ENCODE results near the gene SMYD2. TPM values are rescaled to one million over a fixed set of nuclear protein-coding genes. Genes with fewer than 3 reads are reported as not detected.

The SMYD2 gene, protein sequence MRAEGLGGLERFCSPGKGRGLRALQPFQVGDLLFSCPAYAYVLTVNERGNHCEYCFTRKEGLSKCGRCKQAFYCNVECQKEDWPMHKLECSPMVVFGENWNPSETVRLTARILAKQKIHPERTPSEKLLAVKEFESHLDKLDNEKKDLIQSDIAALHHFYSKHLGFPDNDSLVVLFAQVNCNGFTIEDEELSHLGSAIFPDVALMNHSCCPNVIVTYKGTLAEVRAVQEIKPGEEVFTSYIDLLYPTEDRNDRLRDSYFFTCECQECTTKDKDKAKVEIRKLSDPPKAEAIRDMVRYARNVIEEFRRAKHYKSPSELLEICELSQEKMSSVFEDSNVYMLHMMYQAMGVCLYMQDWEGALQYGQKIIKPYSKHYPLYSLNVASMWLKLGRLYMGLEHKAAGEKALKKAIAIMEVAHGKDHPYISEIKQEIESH
- polyA plus RNA-seq (2013, experiment 1 of 2) = 14.4 TPM
- polyA plus RNA-seq (2013, experiment 2 of 2) = 14.7 TPM

DNA sequence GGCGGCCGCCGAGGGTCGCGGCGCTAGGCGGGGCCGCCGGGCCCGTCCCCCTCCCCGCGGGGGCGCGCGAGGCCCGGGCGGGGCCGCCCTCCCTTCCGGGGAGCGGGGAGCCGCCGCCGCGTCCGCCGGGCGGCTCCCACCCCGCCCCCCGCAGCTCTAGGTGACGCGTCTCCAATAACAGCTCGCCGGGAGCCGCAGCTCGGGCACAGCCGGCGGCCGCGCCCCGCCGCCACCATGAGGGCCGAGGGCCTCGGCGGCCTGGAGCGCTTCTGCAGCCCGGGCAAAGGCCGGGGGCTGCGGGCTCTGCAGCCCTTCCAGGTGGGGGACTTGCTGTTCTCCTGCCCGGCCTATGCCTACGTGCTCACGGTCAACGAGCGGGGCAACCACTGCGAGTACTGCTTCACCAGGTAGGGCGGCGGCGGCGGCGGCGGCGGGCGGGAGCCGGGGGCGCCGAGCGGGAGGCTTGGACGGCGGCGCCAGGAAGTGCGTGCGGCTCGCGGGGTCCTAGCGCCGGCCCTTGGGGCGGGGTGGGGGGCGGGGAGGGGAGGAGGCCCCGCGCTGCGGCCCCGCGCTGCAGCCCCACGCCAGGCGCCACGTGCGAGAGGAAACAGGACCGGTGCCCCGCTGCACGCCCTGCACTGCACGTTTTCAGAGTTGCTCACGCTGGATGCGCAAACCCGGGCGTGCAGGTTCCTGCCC, at the start of gene SMYD2:
Gene SMYD2, plus strand, starts transcription at position 139 of the 699 bp plus-strand sequence. Its CDS starts 96 bp downstream, at position 235.
- no peak within 1 kb of the TSS for H3K4ac ChIP-seq (ENCODE audit: low read length)
- no CpG with 5 or more reads among the region's 94 CpGs for WGBS, 2 donors (ENCODE audit: extremely low coverage in 2 of 2, insufficient read length in 2 of 2, insufficient replicate concordance in 1 of 2)
- peak; percentile 52 for DNase-seq (ENCODE audit: low spot score)

DNA sequence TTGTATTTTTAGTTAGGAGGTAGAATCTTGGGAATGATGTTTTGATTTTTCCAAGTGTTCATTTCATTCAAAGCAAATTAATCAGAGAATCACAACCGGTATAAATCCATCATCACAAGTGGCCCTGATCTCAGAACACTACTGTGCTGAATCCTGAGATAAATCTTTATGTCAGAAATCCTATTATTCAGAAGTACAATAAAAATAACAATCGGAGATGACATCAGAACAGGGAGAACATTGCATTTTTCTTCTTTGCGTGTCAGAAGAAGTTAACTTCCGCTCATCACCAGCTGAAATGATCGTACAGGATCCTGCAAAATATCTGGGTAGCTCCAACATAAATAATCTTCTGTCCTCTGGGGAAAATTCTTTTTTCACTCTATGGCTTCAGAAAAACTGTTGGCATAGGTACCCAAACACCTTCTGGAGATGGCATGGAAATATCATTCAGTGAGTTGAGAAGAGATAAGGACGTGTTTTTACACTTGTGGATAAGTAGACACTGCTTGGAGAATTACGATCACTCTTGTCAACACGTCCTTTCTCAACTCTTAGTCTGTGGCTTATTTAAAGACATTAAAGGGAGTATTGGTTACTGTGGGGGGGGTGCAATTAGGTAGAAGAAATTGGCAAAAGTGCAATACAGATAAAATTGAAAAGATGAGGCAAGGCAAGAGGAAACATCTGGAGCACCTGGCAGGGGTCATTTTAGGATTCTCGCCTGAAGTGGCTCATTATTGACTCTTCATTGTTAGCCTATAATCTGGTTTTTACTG, 46.9 kb upstream of the SMYD2 start:
- no peak overlapping the region for H3K18ac ChIP-seq (ENCODE audit: low read length)
- H3K23ac ChIP-seq (ENCODE audit: low read depth, low read length, poor library complexity) = no peak overlapping the region
- H2BK5ac ChIP-seq (ENCODE audit: low read length) = no peak overlapping the region
- H3K4me1 ChIP-seq (ENCODE audit: control insufficient read depth in 2 of 2, insufficient read depth in 1 of 2, low read depth in 1 of 2, low read length in 2 of 2) = no peaks in the 10 kb centered on the region
- H3K9me3 ChIP-seq (replicated peaks in 1 of 2; ENCODE audit: control insufficient read depth in 2 of 2, insufficient read depth in 1 of 2, low read depth in 1 of 2, low read length in 2 of 2) = no peaks in the 10 kb centered on the region
- H2BK12ac ChIP-seq (ENCODE audit: low read length) = no peak overlapping the region
- H3K4ac ChIP-seq (ENCODE audit: low read length) = no peak overlapping the region
- no peak overlapping the region for H3K9ac ChIP-seq (ENCODE audit: low read depth, low read length, poor library complexity)
- H3K14ac ChIP-seq (ENCODE audit: low read length) = no peak overlapping the region
- H3K4me2 ChIP-seq (ENCODE audit: insufficient read depth, low read length, poor library complexity, severe bottlenecking) = no peak overlapping the region
- no peak for DNase-seq (ENCODE audit: low spot score)
- H2BK120ac ChIP-seq (ENCODE audit: low read depth, low read length) = no peak overlapping the region
- no peak overlapping the region for H3K4me3 ChIP-seq (ENCODE audit: low read length in 2 of 2)
- no CpG with 5 or more reads among the region's 9 CpGs for WGBS, 2 donors (ENCODE audit: extremely low coverage in 2 of 2, insufficient read length in 2 of 2, insufficient replicate concordance in 1 of 2)
- no peaks in the 10 kb centered on the region for H3K36me3 ChIP-seq (replicated peaks in 1 of 2; ENCODE audit: control insufficient read depth in 2 of 2, insufficient read depth in 2 of 2, low read length in 2 of 2)
- no peak overlapping the region for H4K91ac ChIP-seq (ENCODE audit: low read depth, low read length, poor library complexity)
- H3K79me1 ChIP-seq (ENCODE audit: low read depth, low read length) = no peaks in the 10 kb centered on the region
- H3K27me3 ChIP-seq (ENCODE audit: control insufficient read depth in 3 of 3, insufficient read depth in 3 of 3, low read depth in 1 of 3, low read length in 3 of 3) = peaks cover 0 to 12% (median 0%) of the 10 kb centered on the region in 3 experiments
- H2BK15ac ChIP-seq (ENCODE audit: low read length) = no peak overlapping the region
- no peak overlapping the region for H2AFZ ChIP-seq (ENCODE audit: low read length)
- no peak overlapping the region for H3K27ac ChIP-seq (replicated peaks; ENCODE audit: low read length)
- no peak overlapping the region for H4K8ac ChIP-seq (ENCODE audit: low read depth, low read length)
- H2AK5ac ChIP-seq (ENCODE audit: low read depth, low read length) = no peak overlapping the region

More for the DNA sequence above, at the start of gene SMYD2:
- Histone ChIP-seq H2AK5ac (ENCODE audit: low read depth, low read length) (no peak within 1 kb of the TSS), H3K4me2 (ENCODE audit: insufficient read depth, low read length, poor library complexity, severe bottlenecking) (peak within 1 kb of the TSS; percentile 55), H2BK12ac (ENCODE audit: low read length) (peak within 1 kb of the TSS; percentile 69), H3K27ac (replicated peaks; ENCODE audit: low read length) (peak within 1 kb of the TSS; percentile 88), H4K91ac (ENCODE audit: low read depth, low read length, poor library complexity) (no peak within 1 kb of the TSS), H3K79me1 (ENCODE audit: low read depth, low read length) (no peaks in the 10 kb centered on the region), H3K9me3 (replicated peaks in 1 of 2; ENCODE audit: control insufficient read depth in 2 of 2, insufficient read depth in 1 of 2, low read depth in 1 of 2, low read length in 2 of 2) (no peaks in the 10 kb centered on the region), H2BK5ac (ENCODE audit: low read length) (peak within 1 kb of the TSS; percentile 43), H2AFZ (ENCODE audit: low read length) (peak within 1 kb of the TSS; percentile 98), H3K18ac (ENCODE audit: low read length) (peak within 1 kb of the TSS; percentile 98), H3K23ac (ENCODE audit: low read depth, low read length, poor library complexity) (peak within 1 kb of the TSS; percentile 96), H3K14ac (ENCODE audit: low read length) (peak within 1 kb of the TSS; percentile 78), H3K36me3 (replicated peaks in 1 of 2; ENCODE audit: control insufficient read depth in 2 of 2, insufficient read depth in 2 of 2, low read length in 2 of 2) (peaks cover 0 to 12% of the 10 kb centered on the region in 2 donors), H3K9ac (ENCODE audit: low read depth, low read length, poor library complexity) (peak within 1 kb of the TSS; percentile 97), H3K4me3 (ENCODE audit: low read length in 2 of 2) (peak within 1 kb of the TSS; percentile 72 to 87), H3K27me3 (ENCODE audit: control insufficient read depth in 3 of 3, insufficient read depth in 3 of 3, low read depth in 1 of 3, low read length in 3 of 3) (peaks cover 0 to 7% (median 0%) of the 10 kb centered on the region in 3 experiments), H2BK15ac (ENCODE audit: low read length) (no peak within 1 kb of the TSS), H4K8ac (ENCODE audit: low read depth, low read length) (peak within 1 kb of the TSS; percentile 1), H3K4me1 (ENCODE audit: control insufficient read depth in 2 of 2, insufficient read depth in 1 of 2, low read depth in 1 of 2, low read length in 2 of 2) (peaks cover 3 to 8% of the 10 kb centered on the region in 2 donors), H2BK120ac (ENCODE audit: low read depth, low read length) (peak within 1 kb of the TSS; percentile 1)

DNA sequence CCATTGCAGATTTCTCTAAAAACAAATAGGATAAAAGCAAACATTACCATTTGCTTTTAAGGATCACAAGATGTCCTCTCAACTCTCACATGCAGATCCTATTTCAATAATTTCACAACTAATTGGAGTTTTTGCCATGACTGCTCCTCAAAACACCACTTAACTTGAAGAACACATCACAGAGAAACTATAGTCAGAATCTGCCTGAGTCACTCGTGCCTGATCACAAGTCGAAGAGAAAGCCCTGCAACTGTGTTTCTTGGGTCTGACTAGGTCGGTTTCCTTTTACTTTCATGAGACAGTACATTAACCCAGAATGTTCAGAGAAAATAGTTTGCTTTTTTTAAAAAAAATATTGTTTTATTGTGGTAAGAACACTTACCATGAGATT, 46.3 kb upstream of the SMYD2 start:
- Histone ChIP-seq H3K27me3 (ENCODE audit: control insufficient read depth in 3 of 3, insufficient read depth in 3 of 3, low read depth in 1 of 3, low read length in 3 of 3) (peaks cover 0 to 12% (median 0%) of the 10 kb centered on the region in 3 experiments), H3K36me3 (replicated peaks in 1 of 2; ENCODE audit: control insufficient read depth in 2 of 2, insufficient read depth in 2 of 2, low read length in 2 of 2) (no peaks in the 10 kb centered on the region), H3K4me3 (ENCODE audit: low read length in 2 of 2) (no peak overlapping the region), H2AK5ac (ENCODE audit: low read depth, low read length) (no peak overlapping the region), H3K4ac (ENCODE audit: low read length) (no peak overlapping the region), H3K14ac (ENCODE audit: low read length) (no peak overlapping the region), H3K27ac (replicated peaks; ENCODE audit: low read length) (no peak overlapping the region), H4K91ac (ENCODE audit: low read depth, low read length, poor library complexity) (no peak overlapping the region), H3K4me2 (ENCODE audit: insufficient read depth, low read length, poor library complexity, severe bottlenecking) (no peak overlapping the region), H3K9me3 (replicated peaks in 1 of 2; ENCODE audit: control insufficient read depth in 2 of 2, insufficient read depth in 1 of 2, low read depth in 1 of 2, low read length in 2 of 2) (no peaks in the 10 kb centered on the region), H3K23ac (ENCODE audit: low read depth, low read length, poor library complexity) (no peak overlapping the region), H4K8ac (ENCODE audit: low read depth, low read length) (no peak overlapping the region), H3K18ac (ENCODE audit: low read length) (no peak overlapping the region), H2AFZ (ENCODE audit: low read length) (no peak overlapping the region), H2BK5ac (ENCODE audit: low read length) (no peak overlapping the region), H3K79me1 (ENCODE audit: low read depth, low read length) (no peaks in the 10 kb centered on the region), H2BK120ac (ENCODE audit: low read depth, low read length) (no peak overlapping the region), H2BK12ac (ENCODE audit: low read length) (no peak overlapping the region), H2BK15ac (ENCODE audit: low read length) (no peak overlapping the region), H3K9ac (ENCODE audit: low read depth, low read length, poor library complexity) (no peak overlapping the region), H3K4me1 (ENCODE audit: control insufficient read depth in 2 of 2, insufficient read depth in 1 of 2, low read depth in 1 of 2, low read length in 2 of 2) (no peaks in the 10 kb centered on the region)
- DNase-seq (ENCODE audit: low spot score) = no peak
- no CpG with 5 or more reads among the region's 3 CpGs for WGBS, 2 donors (ENCODE audit: extremely low coverage in 2 of 2, insufficient read length in 2 of 2, insufficient replicate concordance in 1 of 2)
